ES-I3 (cell line): ENCODE measurements around the gene BLMH.

Experiments used
- H3K36me3 ChIP-seq: 2 replicates; pipeline ENCODE4 v1.6.1; 2013; ENCODE audit warnings: mild to moderate bottlenecking, low read length, control low read depth, moderate library complexity; ENCODE audit not compliant: insufficient read depth
- H3K4me1 ChIP-seq: 2 replicates; pipeline ENCODE4 v1.6.1; 2013; ENCODE audit warnings: mild to moderate bottlenecking, control low read depth, low read length; ENCODE audit not compliant: insufficient read depth
- H3K9ac ChIP-seq: 2 replicates; pipeline ENCODE4 v1.6.1; 2013; ENCODE audit warnings: low read depth, mild to moderate bottlenecking, low read length, moderate library complexity
- H3K9me3 ChIP-seq: 2 replicates; pipeline ENCODE4 v1.6.1; 2013; ENCODE audit warnings: mild to moderate bottlenecking, low read length, moderate library complexity; ENCODE audit not compliant: control insufficient read depth, insufficient read depth

BLMH gene, protein sequence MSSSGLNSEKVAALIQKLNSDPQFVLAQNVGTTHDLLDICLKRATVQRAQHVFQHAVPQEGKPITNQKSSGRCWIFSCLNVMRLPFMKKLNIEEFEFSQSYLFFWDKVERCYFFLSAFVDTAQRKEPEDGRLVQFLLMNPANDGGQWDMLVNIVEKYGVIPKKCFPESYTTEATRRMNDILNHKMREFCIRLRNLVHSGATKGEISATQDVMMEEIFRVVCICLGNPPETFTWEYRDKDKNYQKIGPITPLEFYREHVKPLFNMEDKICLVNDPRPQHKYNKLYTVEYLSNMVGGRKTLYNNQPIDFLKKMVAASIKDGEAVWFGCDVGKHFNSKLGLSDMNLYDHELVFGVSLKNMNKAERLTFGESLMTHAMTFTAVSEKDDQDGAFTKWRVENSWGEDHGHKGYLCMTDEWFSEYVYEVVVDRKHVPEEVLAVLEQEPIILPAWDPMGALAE

DNA sequence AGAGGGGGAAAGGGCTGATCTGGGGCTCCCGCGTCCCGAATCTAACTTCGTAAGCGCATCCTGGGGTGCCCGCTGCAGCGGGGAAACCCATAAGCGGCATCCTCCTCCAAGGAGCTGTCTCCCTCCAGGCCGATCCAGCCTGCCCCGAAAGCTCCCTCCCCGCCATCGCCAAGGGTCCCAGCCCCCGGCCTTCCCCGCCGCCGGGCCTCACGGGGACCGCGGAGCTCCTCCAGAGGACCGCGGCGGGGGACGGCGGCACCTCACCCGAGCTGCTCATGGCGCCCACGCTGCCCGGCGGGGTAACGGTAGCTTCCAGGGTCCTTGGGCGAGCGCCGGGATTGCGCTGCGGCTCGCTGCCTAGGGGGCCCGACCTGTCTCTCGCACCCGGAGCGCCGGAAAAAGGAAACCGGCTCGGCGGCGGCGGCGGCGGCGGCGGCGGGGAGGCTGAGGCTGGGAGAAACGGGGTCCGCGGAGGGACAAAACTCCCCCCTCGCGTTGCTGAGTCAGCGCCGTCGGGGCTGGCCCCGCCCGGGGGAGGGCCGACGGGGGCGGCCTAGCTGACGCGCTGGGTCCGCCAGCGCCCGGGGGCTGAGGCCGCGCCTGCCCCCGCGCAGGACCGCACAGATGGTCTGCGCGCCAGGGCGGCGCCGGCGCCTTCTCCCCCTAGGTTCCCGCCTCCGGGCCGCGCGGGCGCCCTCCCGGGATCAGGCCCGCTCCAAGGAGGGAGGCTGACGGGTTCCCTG, at the start of gene BLMH:
BLMH (minus strand) TSS at position 402 of the 743 bp plus-strand sequence; CDS start at position 277, 125 bp downstream.
- H3K9me3 ChIP-seq, result no peaks in the 10 kb centered on the region
- no peaks in the 10 kb centered on the region for H3K4me1 ChIP-seq
- 0 out of 2 replicates have a peak, but pooled peaks cover 8% of the 10 kb centered on the region for H3K36me3 ChIP-seq
- H3K9ac ChIP-seq, result peak within 1 kb of the TSS; percentile 86

DNA sequence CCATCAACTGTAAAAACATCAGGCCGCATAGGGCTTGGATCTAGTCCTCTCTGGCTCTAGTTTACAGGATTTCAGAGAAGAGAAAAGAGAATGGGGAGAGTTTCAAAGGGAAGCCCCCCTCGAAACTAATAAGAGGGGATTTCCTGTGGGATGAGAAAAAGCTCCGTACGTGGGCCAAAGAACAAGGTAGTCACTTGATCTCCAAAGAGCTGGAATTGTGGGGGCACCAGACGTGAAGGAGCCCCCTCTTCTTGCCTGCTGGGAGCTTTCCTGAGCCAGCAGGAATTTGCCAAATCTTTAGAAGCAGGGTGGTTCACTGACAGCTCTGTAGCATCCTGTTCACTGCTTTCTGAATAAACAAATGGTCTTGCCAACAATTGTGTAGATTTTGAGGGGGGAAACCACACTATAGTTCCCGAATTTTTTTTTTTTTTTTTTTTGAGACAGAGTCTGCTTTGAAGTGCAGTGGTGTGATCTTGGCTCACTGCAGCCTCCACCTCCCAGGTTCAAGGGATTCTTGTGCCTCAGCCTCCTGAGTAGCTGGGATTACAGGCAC, 49.1 kb upstream of the BLMH start:
- Histone ChIP-seq H3K4me1 (peaks cover 15% of the 10 kb centered on the region; the same call in 1 of the 2 replicates), H3K9me3 (no peaks in the 10 kb centered on the region), H3K9ac (no peak overlapping the region; the same call in 1 of the 2 replicates), H3K36me3 (no peaks in the 10 kb centered on the region)

DNA sequence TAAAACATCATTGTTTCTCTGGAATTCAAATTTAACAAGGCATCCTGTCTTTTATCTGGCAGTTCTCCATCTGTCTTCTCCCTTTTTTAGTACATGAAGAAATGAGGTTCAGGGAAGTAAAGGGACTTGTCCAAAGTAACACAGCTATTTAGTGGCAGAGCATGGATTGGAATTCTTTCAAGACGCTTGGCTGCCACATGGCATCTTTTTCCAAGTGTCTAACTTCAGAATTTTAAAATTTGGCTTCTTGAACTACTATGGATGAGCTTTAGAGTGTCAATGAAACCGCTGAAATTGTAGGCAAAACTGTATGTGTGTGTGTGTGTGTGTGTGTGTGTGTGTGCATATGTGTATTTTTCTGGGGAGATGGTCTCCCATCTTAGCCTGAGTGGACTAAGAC, 47.3 kb upstream of the BLMH start:
- peaks cover 9% of the 10 kb centered on the region; the same call in 1 of the 2 replicates for H3K4me1 ChIP-seq
- H3K9ac ChIP-seq, result no peak overlapping the region
- H3K9me3 ChIP-seq, result no peaks in the 10 kb centered on the region
- H3K36me3 ChIP-seq, result no peaks in the 10 kb centered on the region

DNA sequence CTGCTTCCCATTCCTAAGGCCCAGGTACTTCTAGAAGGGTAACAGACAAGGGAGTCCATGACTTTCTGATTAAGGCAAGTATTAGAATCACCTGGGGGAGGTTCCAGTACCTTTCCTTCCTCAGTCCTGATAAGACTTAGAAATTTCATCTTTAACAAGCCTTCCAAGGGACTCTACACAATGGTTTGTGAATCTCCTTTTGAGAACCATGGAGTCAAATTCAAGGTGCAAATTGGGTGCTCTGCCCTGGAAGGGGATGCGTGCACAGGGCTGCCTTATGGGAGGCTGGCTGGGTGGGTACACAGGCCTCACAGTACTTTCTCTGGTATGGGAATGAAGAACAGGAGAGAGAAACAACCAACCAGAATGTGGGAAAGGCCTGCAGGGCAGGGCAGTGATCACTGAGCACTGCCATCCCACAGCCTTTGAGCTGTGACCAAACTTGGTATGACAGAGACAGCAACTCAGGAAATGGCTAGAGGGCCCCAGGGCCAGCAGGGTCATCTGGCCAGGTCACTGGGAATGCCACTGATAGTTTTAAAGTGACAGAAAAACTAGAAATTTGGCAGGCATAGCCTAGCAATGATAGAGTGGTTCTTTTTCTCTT, 45.8 kb upstream of the BLMH start:
- Histone ChIP-seq H3K36me3 (no peaks in the 10 kb centered on the region), H3K9ac (no peak overlapping the region), H3K4me1 (peaks cover 9% of the 10 kb centered on the region; the same call in 1 of the 2 replicates)

DNA sequence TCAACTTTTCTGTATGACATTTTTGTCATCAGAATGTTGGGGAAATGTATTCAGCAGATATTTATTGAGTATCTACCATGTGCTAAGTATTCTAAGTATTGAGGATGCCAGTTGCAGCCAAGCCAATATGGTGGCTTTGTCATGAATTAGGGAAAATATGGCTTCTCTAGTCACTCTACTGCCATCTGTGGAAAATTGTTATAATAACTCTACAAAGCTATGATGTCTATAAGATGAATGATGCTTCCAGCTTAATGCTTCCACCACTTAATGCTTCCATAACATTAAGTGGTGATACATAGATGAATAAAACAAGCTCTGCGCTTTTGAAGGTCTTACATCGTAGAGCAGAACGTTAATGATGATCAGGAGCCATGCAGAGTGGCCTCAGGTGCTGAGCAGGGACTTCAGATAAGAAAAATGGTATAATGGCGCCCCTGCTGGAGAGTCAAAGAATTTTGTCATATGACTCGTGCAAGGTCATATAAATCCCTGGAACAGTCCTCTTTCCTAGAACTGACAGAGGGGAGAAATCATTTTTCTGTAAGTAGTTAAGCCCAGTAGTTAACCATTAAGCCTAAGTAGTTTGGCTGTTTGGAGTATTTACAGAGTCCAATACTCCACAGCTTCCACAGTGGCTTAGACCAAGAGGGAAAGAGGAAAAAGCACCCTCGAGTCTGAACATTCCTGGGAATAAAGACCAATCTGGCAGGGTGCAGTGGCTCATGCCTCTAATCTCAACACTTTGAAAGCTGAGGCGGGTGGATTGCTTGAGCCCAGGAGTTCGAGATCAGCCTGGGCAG, 44.8 kb upstream of the BLMH start:
- peaks cover 9% of the 10 kb centered on the region; the same call in 1 of the 2 replicates for H3K4me1 ChIP-seq
- no peak overlapping the region for H3K9ac ChIP-seq
- H3K36me3 ChIP-seq, result no peaks in the 10 kb centered on the region
- H3K9me3 ChIP-seq, result no peaks in the 10 kb centered on the region

More for the DNA sequence above, 45.8 kb upstream of the BLMH start:
- H3K9me3 ChIP-seq, result no peaks in the 10 kb centered on the region

DNA sequence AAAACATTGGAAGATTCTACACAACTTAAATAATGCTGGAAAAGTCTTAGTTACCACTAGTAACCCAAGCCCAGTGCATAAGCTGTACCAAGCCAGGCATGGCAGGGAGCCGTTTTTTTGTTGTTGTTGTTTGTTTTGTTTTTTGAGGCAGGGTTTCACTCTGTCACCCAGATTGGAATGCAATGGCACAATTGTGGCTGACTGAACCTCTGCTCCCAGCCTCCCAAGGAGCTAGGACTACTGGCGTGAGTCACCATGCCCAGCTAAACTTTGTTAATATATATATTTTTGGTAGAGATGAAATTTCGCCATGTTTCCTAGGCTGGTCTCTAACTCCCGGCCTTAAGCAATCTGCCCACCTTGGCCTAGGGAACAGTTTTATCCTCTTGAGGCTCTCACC, 42.7 kb upstream of the BLMH start:
- Histone ChIP-seq H3K9ac (no peak overlapping the region), H3K4me1 (no peaks in the 10 kb centered on the region), H3K9me3 (no peaks in the 10 kb centered on the region), H3K36me3 (no peaks in the 10 kb centered on the region)

DNA sequence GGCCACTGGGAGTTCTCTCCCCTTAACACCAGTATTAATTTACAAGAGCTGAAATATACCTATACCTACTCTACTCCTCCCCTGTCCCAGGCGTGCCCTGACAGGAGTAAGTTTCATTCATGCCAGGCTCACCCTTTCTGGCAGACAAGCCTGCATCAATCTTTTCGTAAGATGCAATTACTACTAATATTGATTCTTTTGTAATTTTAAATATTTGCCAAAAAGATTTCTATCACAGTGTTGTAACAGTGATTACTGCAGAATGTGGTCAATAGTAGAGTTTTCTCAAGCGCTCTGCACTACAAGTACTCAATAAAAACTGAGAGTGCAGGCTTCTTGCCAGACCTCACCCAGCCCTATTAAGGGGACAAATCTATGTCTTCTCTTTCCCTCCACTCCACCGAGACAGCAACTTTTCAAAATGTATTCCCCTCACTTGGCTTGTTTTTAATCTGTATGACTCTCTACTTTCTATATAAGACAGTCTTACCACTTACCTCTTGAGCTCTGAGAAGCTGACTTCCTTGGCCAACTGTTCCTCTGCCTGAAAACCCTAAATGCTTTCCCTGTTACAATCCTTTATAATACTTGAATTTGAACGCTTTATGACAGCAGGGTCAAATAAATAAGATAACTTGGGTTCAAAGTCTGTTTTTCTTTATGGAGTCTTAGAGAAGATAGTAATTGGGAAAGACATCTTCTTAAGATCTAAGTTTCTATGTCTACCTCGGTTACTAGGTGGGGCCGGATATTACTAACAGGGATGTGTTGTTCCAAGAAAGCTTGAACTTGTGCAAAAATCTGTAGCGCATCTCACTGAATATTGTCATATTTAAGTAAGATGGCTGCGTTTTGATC, 42.0 kb upstream of the BLMH start, which contains the start of gene TMIGD1:
TMIGD1 (minus strand) TSS at position 555 of the 858 bp plus-strand sequence. CDS start 1,924 bp downstream, outside the sequence.
- no peaks in the 10 kb centered on the region for H3K9me3 ChIP-seq
- no peaks in the 10 kb centered on the region for H3K36me3 ChIP-seq
- H3K9ac ChIP-seq, result no peak within 1 kb of the TSS
- H3K4me1 ChIP-seq, result no peaks in the 10 kb centered on the region

DNA sequence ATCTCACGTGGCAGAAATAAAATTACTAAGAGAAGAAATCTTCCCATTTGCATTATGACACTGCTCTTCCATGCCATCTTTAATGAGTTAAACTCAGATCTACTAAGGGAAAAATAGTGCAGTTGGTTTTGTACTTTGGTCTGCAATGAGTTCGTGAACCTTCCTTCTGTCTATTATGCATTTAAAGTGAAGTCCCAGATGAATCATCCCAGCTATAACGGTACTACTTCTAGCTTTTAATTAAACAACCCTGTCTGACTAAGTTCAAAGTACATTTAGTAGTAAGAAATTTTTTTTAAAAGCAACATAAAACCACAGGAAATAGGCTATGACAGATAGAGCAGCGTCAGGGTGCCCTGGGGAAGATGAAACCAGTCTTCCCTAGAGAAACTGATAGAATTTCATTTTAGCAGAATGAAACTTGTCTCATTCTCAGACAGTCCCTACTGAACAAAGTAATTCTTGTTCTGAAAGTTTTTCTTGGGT, 40.4 kb upstream of the BLMH start:
- Histone ChIP-seq H3K4me1 (no peaks in the 10 kb centered on the region), H3K9me3 (no peaks in the 10 kb centered on the region), H3K36me3 (no peaks in the 10 kb centered on the region), H3K9ac (no peak overlapping the region)

DNA sequence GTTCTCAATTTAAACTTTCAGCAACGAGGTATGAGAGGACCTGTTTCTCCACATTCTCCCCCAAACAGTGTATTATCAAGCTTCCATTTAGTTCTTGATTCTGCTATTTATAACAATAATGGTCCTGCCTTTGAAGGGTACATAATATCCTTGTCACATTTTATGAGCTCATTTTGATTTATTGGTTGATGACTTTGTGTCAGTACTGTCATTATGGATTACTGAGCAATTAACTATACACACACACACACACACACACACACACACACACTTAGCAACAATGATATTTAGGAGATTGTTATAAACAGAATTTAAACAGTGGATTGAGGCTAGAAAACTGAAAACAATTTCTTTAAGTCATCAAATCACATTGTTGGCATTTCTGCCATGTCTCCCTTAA, 35.1 kb upstream of the BLMH start:
- H3K9me3 ChIP-seq, result no peaks in the 10 kb centered on the region
- H3K9ac ChIP-seq, result no peak overlapping the region
- peaks cover 4% of the 10 kb centered on the region; the same call in 1 of the 2 replicates for H3K4me1 ChIP-seq
- H3K36me3 ChIP-seq, result no peaks in the 10 kb centered on the region

DNA sequence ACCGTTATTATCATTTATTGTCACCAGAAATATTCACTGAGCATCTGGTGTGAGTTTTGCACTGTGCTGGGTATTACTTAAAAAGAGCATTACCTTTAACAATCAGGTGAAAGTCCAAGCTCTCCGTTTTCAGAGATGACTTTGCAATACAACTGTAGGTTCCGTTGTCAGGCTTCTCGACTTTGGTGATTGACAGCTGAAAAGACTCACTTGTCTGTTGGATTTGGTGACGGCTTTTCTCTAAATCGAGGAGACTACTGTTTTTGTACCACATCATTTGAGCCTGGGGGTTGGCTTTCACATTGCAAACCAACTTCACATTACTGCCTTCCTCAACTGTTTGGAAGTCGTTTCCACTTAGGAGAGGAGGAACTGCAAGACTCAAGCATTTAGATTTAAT, 33.0 kb upstream of the BLMH start:
- H3K9ac ChIP-seq, result no peak overlapping the region
- no peaks in the 10 kb centered on the region for H3K9me3 ChIP-seq
- peaks cover 4% of the 10 kb centered on the region; the same call in 1 of the 2 replicates for H3K4me1 ChIP-seq
- no peaks in the 10 kb centered on the region for H3K36me3 ChIP-seq

DNA sequence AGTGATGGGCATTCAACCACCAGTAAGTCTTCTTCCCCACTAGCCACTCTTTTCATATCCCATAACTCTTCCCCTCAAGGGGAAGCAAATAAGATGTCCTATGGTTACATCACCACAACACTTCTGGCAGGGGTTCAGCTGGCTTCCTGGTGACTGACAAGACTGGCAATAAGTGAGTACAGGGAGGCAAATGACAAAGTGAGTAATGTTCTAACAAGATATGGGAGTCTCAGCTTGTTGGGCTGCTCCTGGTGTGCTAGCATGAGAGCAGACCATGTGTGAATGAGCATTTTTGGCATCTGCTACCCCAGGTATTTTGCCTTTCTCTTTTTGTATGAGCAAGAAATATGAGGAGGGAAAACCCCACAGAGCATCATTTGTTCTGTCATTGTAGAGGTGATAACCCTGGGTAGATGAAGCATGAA, 32.2 kb upstream of the BLMH start:
- Histone ChIP-seq H3K9me3 (no peaks in the 10 kb centered on the region), H3K9ac (no peak overlapping the region), H3K36me3 (no peaks in the 10 kb centered on the region), H3K4me1 (peaks cover 4% of the 10 kb centered on the region; the same call in 1 of the 2 replicates)

DNA sequence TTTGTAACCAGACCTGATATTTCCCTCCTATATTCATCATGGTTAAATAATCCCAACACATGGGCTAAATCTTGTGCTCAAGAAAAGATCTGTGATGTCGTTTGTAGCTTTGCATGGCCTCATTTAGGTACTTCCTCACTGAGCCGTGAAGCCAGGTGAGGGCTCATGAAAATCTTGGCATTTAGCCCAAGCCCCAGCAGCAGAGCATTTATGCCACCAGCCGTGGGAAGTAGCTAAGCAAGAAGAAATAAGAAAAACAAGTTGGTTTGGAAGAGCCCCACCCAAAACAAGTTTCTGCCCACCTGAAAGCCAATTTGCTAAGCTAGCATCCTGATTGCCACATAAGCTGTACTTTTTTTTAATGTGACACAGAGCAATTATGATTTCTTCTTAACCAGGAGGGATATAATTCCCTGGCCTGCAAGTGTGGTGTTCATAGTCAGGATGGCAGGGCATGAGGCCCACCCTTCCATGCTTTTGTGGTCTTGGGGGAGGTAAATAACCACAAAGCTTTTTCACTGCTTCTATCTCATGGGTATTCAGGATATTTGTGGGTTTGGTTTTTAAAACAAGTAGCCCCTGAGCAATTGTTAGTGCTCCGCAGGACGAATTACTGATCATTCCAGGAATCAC, 31.6 kb upstream of the BLMH start:
- no peak overlapping the region for H3K9ac ChIP-seq
- no peaks in the 10 kb centered on the region for H3K9me3 ChIP-seq
- peaks cover 4% of the 10 kb centered on the region; the same call in 1 of the 2 replicates for H3K4me1 ChIP-seq
- no peaks in the 10 kb centered on the region for H3K36me3 ChIP-seq
